Thyroid gland (tissue), 4 donors: Measurements from ENCODE around the gene SEC16B.

ENCODE experiments used
- POLR2A ChIP-seq, 2 donors: fragments of 450-650 bp; IDR thresholded peaks; one replicate each; pipeline ENCODE4 v1.6.1; 2017; ENCODE audit warnings: antibody characterized with exemption in 2 of 2, mild to moderate bottlenecking in 2 of 2, moderate library complexity in 1 of 2
- TF ChIP-seq, protein P1 (sequence below), 6 experiments: fragments of 200-600 bp in 3 of 6; fragments of 450-650 bp in 3 of 6; sonication (generic) in 3 of 6; IDR thresholded peaks; one replicate each; pipeline ENCODE4 v1.5.1; 2016 to 2019; ENCODE audit warnings: antibody characterized with exemption in 6 of 6, mild to moderate bottlenecking in 2 of 6, inconsistent platforms in 1 of 6, moderate library complexity in 1 of 6

DNA sequence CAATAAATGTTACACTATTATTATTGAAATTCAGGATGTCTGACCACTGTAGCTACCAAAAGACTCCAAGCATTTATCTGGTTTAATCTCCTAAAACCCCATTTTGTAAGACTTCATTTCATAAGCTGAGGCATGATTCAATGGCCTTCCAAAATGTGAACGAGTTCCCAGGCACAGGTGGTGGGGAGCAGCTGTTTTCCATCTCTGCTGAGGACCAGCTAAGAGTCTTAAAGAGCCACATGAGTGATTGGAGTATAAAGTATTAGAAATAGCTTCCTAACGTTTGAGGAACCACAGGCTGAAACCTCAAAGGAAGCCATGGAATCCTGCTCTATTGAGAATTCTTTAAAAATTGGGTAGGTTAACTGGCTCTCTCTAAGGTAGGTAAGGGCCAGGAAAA is 44.9 kb downstream of the SEC16B start:
- TF ChIP-seq, protein P1, sequence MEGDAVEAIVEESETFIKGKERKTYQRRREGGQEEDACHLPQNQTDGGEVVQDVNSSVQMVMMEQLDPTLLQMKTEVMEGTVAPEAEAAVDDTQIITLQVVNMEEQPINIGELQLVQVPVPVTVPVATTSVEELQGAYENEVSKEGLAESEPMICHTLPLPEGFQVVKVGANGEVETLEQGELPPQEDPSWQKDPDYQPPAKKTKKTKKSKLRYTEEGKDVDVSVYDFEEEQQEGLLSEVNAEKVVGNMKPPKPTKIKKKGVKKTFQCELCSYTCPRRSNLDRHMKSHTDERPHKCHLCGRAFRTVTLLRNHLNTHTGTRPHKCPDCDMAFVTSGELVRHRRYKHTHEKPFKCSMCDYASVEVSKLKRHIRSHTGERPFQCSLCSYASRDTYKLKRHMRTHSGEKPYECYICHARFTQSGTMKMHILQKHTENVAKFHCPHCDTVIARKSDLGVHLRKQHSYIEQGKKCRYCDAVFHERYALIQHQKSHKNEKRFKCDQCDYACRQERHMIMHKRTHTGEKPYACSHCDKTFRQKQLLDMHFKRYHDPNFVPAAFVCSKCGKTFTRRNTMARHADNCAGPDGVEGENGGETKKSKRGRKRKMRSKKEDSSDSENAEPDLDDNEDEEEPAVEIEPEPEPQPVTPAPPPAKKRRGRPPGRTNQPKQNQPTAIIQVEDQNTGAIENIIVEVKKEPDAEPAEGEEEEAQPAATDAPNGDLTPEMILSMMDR (IDR thresholded peaks at IDR 0.05) = no peak
- TF ChIP-seq POLR2A (IDR thresholded peaks at IDR 0.05) = no peak
